IMR-90 (cell line): ENCODE data around the gene PPP6R3. TPM values are rescaled to one million over a fixed set of nuclear protein-coding genes. Genes with fewer than 3 reads are reported as not detected.

Source experiments
- ATAC-seq: fragments of 200-7000 bp; cut with Tn5 transposase; 2 replicates; pipeline ENCODE4 v1.9.1; 2020; ENCODE audit warnings: low read depth, mild to moderate bottlenecking, moderate library complexity
- BruUV-seq: library from RNA; stranded (reverse); fragments of 400-500 nt; replicated peaks from 2 replicates; lab custom pipeline; 2021; lab: Mats Ljungman, UMichigan
- CTCF ChIA-PET: fragments of 300-600 bp; formaldehyde crosslinking; extraction: SDS; loops from one replicate; lab custom pipeline; 2021; ENCODE audit warnings: antibody characterized with exemption; lab: Yijun Ruan, JAX
- POLR2A ChIA-PET: fragments of 300-600 bp; sonication (Branson Sonifier 250); formaldehyde crosslinking; loops from one replicate; lab custom pipeline; 2022; ENCODE audit warnings: antibody characterized with exemption; ENCODE audit not compliant: unreplicated experiment; lab: Charles Lee
- DNase-seq: peaks from one replicate; pipeline ENCODE4 v3.0.0; 2013
- H2AFZ ChIP-seq: replicated peaks from 2 replicates; pipeline ENCODE3; 2013; ENCODE audit warnings: low read length, mild to moderate bottlenecking; ENCODE audit not compliant: poor library complexity
- H2AK5ac ChIP-seq: 2 replicates; pipeline ENCODE4 v1.6.1; 2013; ENCODE audit warnings: low read depth, low read length, inconsistent platforms
- H2AK9ac ChIP-seq: replicated peaks from 2 replicates; pipeline ENCODE3; 2013; ENCODE audit warnings: mild to moderate bottlenecking, low read depth, low read length, moderate library complexity; ENCODE audit not compliant: poor library complexity
- H2BK120ac ChIP-seq: 2 replicates; pipeline ENCODE4 v1.6.1; 2013; ENCODE audit warnings: low read depth, low read length, inconsistent platforms
- H2BK15ac ChIP-seq: 3 replicates; pipeline ENCODE4 v1.6.1; 2013; ENCODE audit warnings: low read depth, low read length, inconsistent platforms
- H2BK20ac ChIP-seq: 2 replicates; pipeline ENCODE4 v1.6.1; 2013; ENCODE audit warnings: low read depth, mild to moderate bottlenecking, inconsistent platforms, low read length, moderate library complexity
- H2BK5ac ChIP-seq: 2 replicates; pipeline ENCODE4 v1.6.1; 2013; ENCODE audit warnings: mild to moderate bottlenecking, low read depth, low read length, inconsistent platforms; ENCODE audit not compliant: poor library complexity, severe bottlenecking
- H3K14ac ChIP-seq: replicated peaks from 2 replicates; pipeline ENCODE4 v1.6.1; 2013; ENCODE audit warnings: low read depth, low read length, inconsistent platforms
- H3K18ac ChIP-seq: 2 replicates; pipeline ENCODE4 v1.6.1; 2013; ENCODE audit warnings: low read depth, low read length, control low read depth
- H3K23ac ChIP-seq: 2 replicates; pipeline ENCODE4 v1.6.1; 2013; ENCODE audit warnings: low read depth, low read length, inconsistent platforms
- H3K27ac ChIP-seq: 2 replicates; pipeline ENCODE4 v1.5.1; 2013; ENCODE audit warnings: mild to moderate bottlenecking, control low read depth, low read length; ENCODE audit not compliant: insufficient read depth
- H3K27me3 ChIP-seq: 2 replicates; pipeline ENCODE4 v1.6.1; 2013; ENCODE audit warnings: low read length; ENCODE audit not compliant: control insufficient read depth, insufficient read depth
- H3K36me3 ChIP-seq: 2 replicates; pipeline ENCODE4 v1.6.1; 2013; ENCODE audit warnings: low read length, mixed read lengths; ENCODE audit not compliant: control insufficient read depth, insufficient read depth
- H3K4ac ChIP-seq: 2 replicates; pipeline ENCODE4 v1.6.1; 2013; ENCODE audit warnings: low read depth, low read length, inconsistent platforms
- H3K4me1 ChIP-seq: 2 replicates; pipeline ENCODE4 v1.6.1; 2013; ENCODE audit warnings: low read length, mixed read lengths; ENCODE audit not compliant: control insufficient read depth, insufficient read depth
- H3K4me2 ChIP-seq: 2 replicates; pipeline ENCODE4 v1.6.1; 2013; ENCODE audit warnings: low read depth, mild to moderate bottlenecking, control low read depth, low read length, moderate library complexity
- H3K4me3 ChIP-seq: 2 replicates; pipeline ENCODE4 v1.5.1; 2013; ENCODE audit warnings: low read depth, mild to moderate bottlenecking, control low read depth, low read length, moderate library complexity; ENCODE audit not compliant: insufficient read depth
- H3K56ac ChIP-seq: 2 replicates; pipeline ENCODE4 v1.6.1; 2013; ENCODE audit warnings: low read length, inconsistent platforms; ENCODE audit not compliant: insufficient read depth; ENCODE audit errors: extremely low read depth
- H3K79me1 ChIP-seq, 2 experiments: 2 replicates each; pipeline ENCODE4 v1.6.1; 2013; ENCODE audit warnings: low read length in 2 of 2, inconsistent platforms in 1 of 2, low read depth in 1 of 2
- H3K9ac ChIP-seq: 2 replicates; pipeline ENCODE4 v1.6.1; 2013; ENCODE audit warnings: low read depth, low read length, control low read depth
- H3K9me1 ChIP-seq: 2 replicates; pipeline ENCODE4 v1.6.1; 2013; ENCODE audit warnings: low read length, inconsistent platforms; ENCODE audit not compliant: insufficient read depth
- H3K9me3 ChIP-seq: 2 replicates; pipeline ENCODE4 v1.6.1; 2013; ENCODE audit warnings: low read length; ENCODE audit not compliant: control insufficient read depth, insufficient read depth
- H4K20me1 ChIP-seq: 2 replicates; pipeline ENCODE4 v1.6.1; 2013; ENCODE audit warnings: low read length, inconsistent platforms; ENCODE audit not compliant: insufficient read depth
- H4K5ac ChIP-seq: 2 replicates; pipeline ENCODE4 v1.6.1; 2013; ENCODE audit warnings: mild to moderate bottlenecking, low read depth, low read length, control low read depth
- H4K8ac ChIP-seq, 2 experiments: 2 replicates each; pipeline ENCODE4 v1.6.1; 2013; ENCODE audit warnings: low read depth in 2 of 2, low read length in 2 of 2, control low read depth in 1 of 2, inconsistent platforms in 1 of 2
- H4K91ac ChIP-seq: 2 replicates; pipeline ENCODE4 v1.6.1; 2013; ENCODE audit warnings: low read depth, low read length, inconsistent platforms; ENCODE audit not compliant: insufficient read depth
- BHLHE40 ChIP-seq: fragments of 150-350 bp; IDR thresholded peaks from 2 replicates; pipeline ENCODE4 v1.6.1; 2016; ENCODE audit warnings: mild to moderate bottlenecking, low read depth, low read length
- CEBPB ChIP-seq: IDR thresholded peaks from 2 replicates; pipeline ENCODE4 v1.6.1; 2012; ENCODE audit warnings: low read depth, low read length, improper control_type of control experiment
- FOS ChIP-seq: fragments of 150-350 bp; IDR thresholded peaks from 2 replicates; pipeline ENCODE4 v1.6.1; 2016; ENCODE audit warnings: low read depth, low read length
- MAFK ChIP-seq: IDR thresholded peaks from 2 replicates; pipeline ENCODE4 v1.6.1; 2012; ENCODE audit warnings: low read depth, low read length, improper control_type of control experiment
- MAZ ChIP-seq: IDR thresholded peaks from 2 replicates; pipeline ENCODE4 v1.6.1; 2012; ENCODE audit warnings: low read depth, mild to moderate bottlenecking, low read length, improper control_type of control experiment, moderate library complexity, borderline replicate concordance
- MXI1 ChIP-seq: IDR thresholded peaks from 2 replicates; pipeline ENCODE4 v1.6.1; 2012; ENCODE audit warnings: low read depth, mild to moderate bottlenecking, low read length, moderate library complexity, borderline replicate concordance
- POLR2A ChIP-seq: IDR thresholded peaks from 2 replicates; pipeline ENCODE4 v1.6.1; 2012; ENCODE audit warnings: mild to moderate bottlenecking, low read depth, low read length
- RAD21 ChIP-seq: IDR thresholded peaks from 2 replicates; pipeline ENCODE4 v1.6.1; 2012; ENCODE audit warnings: low read length, improper control_type of control experiment
- RCOR1 ChIP-seq: IDR thresholded peaks from 2 replicates; pipeline ENCODE4 v1.6.1; 2012; ENCODE audit warnings: mild to moderate bottlenecking, low read length, improper control_type of control experiment; ENCODE audit not compliant: insufficient replicate concordance
- RFX5 ChIP-seq: IDR thresholded peaks from 2 replicates; pipeline ENCODE4 v1.8.0; 2012; ENCODE audit warnings: low read depth, mild to moderate bottlenecking, low read length, moderate library complexity
- SMC3 ChIP-seq: fragments of 150-350 bp; IDR thresholded peaks from 2 replicates; pipeline ENCODE4 v1.6.1; 2016; ENCODE audit warnings: low read depth, mild to moderate bottlenecking, antibody characterized with exemption, low read length, moderate library complexity
- USF2 ChIP-seq: fragments of 150-350 bp; IDR thresholded peaks from 2 replicates; pipeline ENCODE4 v1.6.1; 2017; ENCODE audit warnings: mild to moderate bottlenecking, antibody characterized with exemption, low read length, low read depth
- WGBS, 2 experiments: methylation state at CpG; one replicate each; pipeline versions ENCODE4 v1.1.5 to v1.1.7; 2013; ENCODE audit warnings: missing lambda C conversion rate in 2 of 2; ENCODE audit not compliant: insufficient read length in 1 of 2; ENCODE audit errors: extremely low coverage in 2 of 2; 5-methylcytosine and 5-hydroxymethylcytosine counted together
- dilution Hi-C: fragments of 300-500 bp; cut with HindIII; formaldehyde crosslinking; loops from one replicate; pipeline ENCODE4 v1.14.3; 2018; ENCODE audit warnings: low sequenced_read_pairs; ENCODE audit not compliant: unreplicated experiment
- in situ Hi-C: fragments of 300-500 bp; cut with MboI; formaldehyde crosslinking; loops from 3 replicates; pipeline ENCODE4 v1.14.3; 2019; ENCODE audit warnings: low sequenced_read_pairs, inconsistent platforms, mixed read lengths
- intact Hi-C: fragments of 100-400 bp; cut with micrococcal nuclease; formaldehyde crosslinking; loops from 2 replicates; pipeline ENCODE4 v1.10.0; 2022
- polyA plus RNA-seq, 3 experiments: library from polyadenylated mRNA; depleted of rRNA; stranded (reverse); fragments of >200 nt; gene quantifications; 2 replicates each; pipeline ENCODE4 v1.2.3, GENCODE V29; 2012; ENCODE audit warnings: low replicate concordance in 1 of 3
- total RNA-seq: library from RNA; depleted of rRNA; stranded (reverse); fragments of >200 nt; gene quantifications from 2 replicates; pipeline ENCODE4 v1.2.3, GENCODE V29; 2012
- TF ChIP-seq, protein P1 (sequence below): fragments of 150-350 bp; IDR thresholded peaks from 2 replicates; pipeline ENCODE4 v1.6.1; 2016; ENCODE audit warnings: low read depth, mild to moderate bottlenecking, low read length, moderate library complexity, borderline replicate concordance

Gene PPP6R3
- total and polyA plus RNA-seq, 2 of the 4 experiments (the other 2 are of a cell fraction) = 29.0 to 123 TPM

- Histone ChIP-seq H3K4me1 (no peaks in the 10 kb centered on the region), H3K4me3 (no peak overlapping the region), H4K91ac (no peak overlapping the region), H3K79me1 (peaks cover 53 to 75% of the 10 kb centered on the region in 2 experiments), H3K18ac (no peak overlapping the region), H3K9me1 (peaks cover 10% of the 10 kb centered on the region; the same call in 1 of the 2 replicates), H4K8ac (no peak overlapping the region), H2AK5ac (no peak overlapping the region), H3K4ac (no peak overlapping the region), H3K27me3 (no peaks in the 10 kb centered on the region), H3K23ac (no peak overlapping the region), H4K5ac (no peak overlapping the region), H4K20me1 (peaks cover 47% of the 10 kb centered on the region), H2BK120ac (no peak overlapping the region), H3K9me3 (no peaks in the 10 kb centered on the region), H2BK5ac (no peak overlapping the region), H3K4me2 (no peak overlapping the region), H3K36me3 (peaks cover 39% of the 10 kb centered on the region), H3K9ac (no peak overlapping the region), H2BK20ac (no peak overlapping the region), H3K14ac (no peak overlapping the region), H2AK9ac (no peak overlapping the region), H2BK15ac (no peak overlapping the region), H2AFZ (no peak overlapping the region), H3K27ac (no peak overlapping the region), H3K56ac (no peak overlapping the region)
- WGBS, 2 experiments = no CpG with 5 or more reads among the region's 3 CpGs
- in situ Hi-C loops = no loop called here
- TF ChIP-seq CEBPB (no peak), MAFK (no peak), MXI1 (no peak), USF2 (no peak), SMC3 (no peak), RAD21 (no peak), MAZ (no peak), POLR2A (no peak), FOS (no peak), RCOR1 (no peak), RFX5 (no peak), BHLHE40 (no peak)
- TF ChIP-seq, protein P1, sequence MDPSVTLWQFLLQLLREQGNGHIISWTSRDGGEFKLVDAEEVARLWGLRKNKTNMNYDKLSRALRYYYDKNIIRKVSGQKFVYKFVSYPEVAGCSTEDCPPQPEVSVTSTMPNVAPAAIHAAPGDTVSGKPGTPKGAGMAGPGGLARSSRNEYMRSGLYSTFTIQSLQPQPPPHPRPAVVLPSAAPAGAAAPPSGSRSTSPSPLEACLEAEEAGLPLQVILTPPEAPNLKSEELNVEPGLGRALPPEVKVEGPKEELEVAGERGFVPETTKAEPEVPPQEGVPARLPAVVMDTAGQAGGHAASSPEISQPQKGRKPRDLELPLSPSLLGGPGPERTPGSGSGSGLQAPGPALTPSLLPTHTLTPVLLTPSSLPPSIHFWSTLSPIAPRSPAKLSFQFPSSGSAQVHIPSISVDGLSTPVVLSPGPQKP = no peak
- DNase-seq = no peak
- POLR2A ChIA-PET = no interaction called here
- intact Hi-C loops = loop anchor here (5.0 kb wide), 1 partner anchor 36 kb away; no protein-coding TSS in a partner anchor
- no peak for ATAC-seq
- dilution Hi-C loops = no loop called here
- CTCF ChIA-PET = interaction anchor here (1.5 kb wide), 1 partner anchor 10 kb away, joined by 6 read pairs; no protein-coding TSS in a partner anchor
- BruUV-seq = no TSS peak
These were observed 63.2 kb downstream of the PPP6R3 start for GRCh38 chr11:68523743-68524142.
